Iris pigment epithelial cell (primary cell): Measurements from ENCODE around the gene PCDH15.
A peak's percentile ranks its signal among the peaks of the same experiment; 100 is the strongest.
"Not testable (repeated sequence)": the region's sequence is repeated elsewhere in the genome, so short reads cannot be mapped to it uniquely, and the experiment has no call there.

Source experiments
- DNase-seq: peaks from one replicate; pipeline ENCODE4 v3.0.0-alpha.2; 2011; ENCODE audit warnings: low read depth

PCDH15 gene

DNA sequence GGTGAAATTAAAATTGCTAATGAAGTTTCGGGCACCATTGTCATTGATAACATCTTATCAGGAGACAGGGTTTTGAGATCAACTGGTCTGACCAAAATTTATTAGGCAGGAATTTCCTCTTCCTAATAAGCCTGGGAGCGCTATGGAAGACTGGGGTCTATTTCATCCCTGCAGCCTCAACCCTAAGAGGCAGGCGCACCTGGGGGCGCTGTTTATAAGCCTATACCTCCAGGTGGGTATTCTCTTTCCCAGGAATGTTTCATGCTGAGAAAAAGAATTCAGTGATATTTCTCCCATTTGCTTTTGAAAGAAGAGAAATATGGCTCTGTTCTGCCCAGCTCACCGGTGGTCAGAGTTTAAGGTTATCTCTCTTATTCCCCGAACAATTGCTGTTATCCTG lies 406.4 kb downstream of the PCDH15 start:
- DNase-seq: not testable (repeated sequence)

DNA sequence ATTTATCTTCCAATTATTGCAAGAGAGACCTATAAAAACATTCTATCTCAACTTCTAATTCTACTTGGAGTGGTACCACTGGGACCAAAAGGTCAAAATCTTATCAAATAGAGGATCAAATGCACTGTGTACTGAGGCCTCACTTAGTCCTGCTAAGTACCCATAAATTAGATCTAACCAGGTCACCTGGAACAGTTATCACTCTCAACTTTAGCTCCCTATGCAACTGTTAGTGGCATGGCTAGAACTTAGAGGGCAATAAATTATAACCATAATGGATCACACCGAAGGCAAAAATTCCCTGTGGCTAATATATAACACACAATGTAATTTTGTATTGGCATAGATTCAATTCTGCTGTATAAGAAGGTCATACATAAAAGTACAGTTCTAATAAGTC lies 428.9 kb downstream of the PCDH15 start:
- no peak for DNase-seq

DNA sequence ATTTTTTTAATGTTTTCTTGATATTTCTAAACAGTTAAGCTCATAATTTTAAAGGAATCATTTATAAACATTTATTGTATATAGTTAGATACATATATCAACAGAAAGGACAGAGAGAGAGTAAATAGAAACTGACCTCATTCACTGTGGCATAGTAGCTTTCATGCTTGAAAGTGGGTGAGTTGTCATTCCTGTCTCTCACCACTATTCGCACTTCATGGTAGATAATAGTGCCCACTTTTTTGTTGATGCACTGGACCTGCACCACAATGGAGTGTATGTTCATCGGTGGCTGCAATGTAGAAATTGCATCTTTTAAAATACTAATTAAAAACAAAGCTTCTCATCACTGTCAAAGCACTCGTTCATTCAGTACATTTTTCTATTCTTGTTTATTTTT lies 432.0 kb downstream of the PCDH15 start:
- DNase-seq: no peak

DNA sequence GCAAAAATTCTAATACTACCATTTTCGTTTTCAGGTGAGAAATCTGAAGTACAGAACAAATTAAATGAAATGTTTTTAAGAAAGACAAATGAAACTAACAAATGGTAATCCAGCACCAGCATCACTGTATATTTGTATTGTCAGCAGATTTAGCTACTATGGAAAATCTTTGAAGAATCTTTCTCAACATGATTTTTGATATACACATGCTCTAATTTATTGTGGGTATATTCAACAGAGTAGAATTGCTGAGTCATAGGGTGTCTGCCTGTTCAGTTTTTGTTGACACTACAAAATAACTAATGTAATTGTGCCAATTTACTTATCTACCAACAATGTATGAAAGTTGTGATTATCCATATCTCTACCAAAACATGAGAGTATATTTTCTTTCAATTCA lies 437.6 kb downstream of the PCDH15 start:
- DNase-seq: no peak

DNA sequence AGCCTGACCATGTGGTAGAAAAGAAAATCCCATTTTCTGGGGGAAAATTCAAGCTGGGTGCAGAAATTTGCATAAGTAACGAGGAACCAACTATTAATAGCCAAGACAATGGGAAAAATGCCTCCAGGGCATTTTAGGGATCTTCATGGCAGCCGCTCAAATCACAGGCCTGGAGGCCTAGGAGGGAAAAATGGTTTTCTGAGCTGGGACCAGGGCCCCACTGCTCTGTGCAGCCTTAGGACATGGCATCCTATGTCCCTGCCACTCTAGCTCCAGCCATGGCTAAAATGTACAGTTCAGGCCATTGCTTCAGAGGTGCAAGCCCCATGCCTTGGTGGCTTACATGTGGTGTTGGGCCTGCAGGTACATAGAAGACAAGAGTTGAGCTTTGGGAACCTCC lies 459.0 kb downstream of the PCDH15 start:
- DNase-seq: no peak

DNA sequence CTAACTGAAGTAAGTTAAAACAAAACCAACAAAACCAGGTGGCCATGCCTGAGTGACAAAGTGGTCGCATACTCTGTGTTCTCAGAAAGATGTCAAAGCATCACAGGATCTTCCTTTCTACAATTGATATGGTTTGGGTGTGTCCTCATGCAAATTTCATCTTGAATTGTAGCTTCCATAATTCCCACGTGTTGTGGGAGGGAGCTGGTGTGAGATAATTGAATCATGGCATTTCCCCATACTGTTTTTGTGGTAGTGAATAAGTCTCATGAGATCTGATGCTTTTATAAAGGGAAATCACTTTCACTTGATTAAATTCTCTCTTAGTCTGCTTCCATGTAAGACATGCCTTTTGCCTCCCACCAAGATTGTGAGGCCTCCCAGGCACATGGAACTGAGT lies 465.7 kb downstream of the PCDH15 start:
- no peak for DNase-seq

DNA sequence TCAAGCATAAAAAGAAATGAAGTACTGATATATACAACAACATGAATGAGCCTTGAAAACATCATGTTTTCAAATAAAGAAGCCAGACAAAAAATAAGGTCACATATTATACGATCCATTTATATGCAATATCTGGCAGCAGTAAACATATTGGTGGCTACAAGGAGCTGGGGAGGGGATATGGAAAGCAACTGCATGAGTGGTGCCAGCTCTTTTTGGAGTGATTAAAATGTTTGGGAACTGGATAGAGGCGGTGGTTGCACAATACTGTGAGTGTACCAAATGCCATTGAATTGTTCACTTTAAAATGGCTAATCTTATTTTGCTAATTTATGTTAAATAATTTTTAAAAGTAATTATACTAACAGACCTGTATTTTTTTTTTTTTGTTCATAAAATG lies 481.7 kb downstream of the PCDH15 start:
- no peak for DNase-seq

DNA sequence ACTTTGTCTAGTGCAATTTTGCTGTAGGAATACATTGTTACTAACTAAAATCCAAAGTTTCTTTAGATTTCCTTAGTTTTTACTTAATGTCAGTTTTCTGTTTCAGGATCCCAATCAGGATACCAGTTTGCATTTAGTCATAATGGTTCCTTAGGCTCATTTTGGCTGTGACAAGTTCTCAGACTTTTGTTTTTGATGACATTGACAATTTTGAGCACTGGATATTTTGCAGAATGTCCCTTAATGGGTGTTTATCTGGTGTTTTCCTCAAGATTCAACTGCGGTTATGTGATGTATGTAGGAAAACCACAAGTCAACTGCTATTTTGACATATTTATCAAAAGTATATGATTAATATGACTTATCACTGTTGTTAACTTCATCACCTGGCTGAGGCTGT lies 482.6 kb downstream of the PCDH15 start:
- no peak for DNase-seq

DNA sequence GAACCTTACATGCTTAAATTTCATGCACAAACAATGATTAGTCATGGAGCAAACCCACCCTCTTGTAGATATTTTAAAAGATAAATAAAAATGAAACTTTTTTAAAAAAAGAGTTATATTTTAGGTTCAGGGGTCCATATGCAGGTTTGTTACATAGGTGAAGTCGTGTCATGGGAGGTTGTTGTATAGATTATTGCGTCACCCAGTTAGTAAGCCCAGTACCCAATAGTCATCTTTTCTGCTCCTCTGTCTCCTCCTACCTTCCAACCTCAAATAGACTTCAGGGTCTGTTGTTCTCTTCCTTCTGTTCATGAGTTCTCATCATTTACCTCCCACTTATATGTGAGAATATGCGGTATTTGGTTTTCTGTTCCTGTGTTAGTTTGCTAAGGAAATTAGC lies 486.6 kb downstream of the PCDH15 start:
- no peak for DNase-seq

DNA sequence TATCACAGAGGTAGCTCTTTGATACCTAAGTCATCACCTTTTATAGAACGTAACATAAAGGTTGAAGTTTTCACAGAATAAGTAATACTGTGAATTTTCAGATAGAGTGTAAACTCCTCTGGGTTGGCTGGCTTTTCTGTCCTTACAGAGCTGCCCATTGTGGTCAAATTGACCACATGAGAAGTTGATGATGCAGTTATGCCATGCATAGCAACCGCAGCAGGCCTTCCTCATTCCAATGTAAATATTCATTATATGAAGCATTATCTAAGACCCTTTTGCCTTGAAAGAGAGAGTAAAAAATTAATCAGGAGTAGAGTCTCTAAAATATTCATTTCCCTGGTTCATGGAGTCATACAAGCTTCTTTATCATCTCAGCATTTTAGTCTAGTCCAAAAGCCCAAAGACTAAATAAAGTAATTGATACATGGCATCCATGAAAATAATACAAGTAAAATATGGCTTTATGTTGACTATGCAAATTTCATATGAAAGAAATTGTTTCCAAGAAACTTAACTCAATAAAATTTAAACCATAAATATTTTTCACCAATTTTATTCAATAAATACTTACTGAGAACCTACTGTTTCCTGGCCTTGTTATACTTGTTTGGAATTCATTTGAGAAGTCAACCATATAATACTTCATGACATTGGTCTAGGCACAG lies 516.4 kb downstream of the PCDH15 start:
- DNase-seq: peak; percentile 6

DNA sequence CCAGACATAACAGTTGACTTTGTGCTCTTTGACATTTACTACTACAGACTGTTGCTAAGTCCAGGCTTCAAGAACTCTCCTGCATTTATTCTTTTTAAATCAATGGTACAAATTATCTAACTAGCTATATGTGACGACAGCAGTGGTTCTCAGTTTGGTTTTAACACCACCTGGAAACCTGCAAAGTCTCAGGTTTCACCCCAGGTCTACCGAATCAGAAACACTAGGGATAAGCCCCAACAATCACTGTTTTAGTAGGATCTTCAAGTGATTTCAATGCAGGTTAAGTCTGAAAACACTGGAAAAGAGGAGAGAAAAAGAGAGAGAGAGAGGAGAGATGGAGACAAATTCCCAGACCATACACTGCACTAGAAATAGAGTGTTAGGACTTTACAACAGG lies 519.0 kb downstream of the PCDH15 start:
- no peak for DNase-seq

DNA sequence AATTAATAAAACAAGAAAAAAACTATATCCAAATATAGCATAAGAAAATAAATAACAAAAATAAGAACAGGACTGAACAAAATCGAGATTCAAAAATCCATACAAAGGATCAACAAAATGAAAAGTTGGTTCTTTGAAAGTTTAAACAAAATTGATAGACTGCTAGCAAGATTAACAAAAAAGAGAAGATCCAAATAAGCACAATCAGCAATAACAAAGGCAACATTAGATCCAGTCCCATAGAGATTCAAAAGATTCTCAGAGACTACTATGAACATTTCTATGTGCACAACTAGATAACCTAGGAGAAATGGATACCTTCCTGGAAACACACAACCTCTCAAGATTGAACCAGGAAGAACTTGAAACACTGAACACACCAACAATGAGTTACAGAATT lies 534.6 kb downstream of the PCDH15 start:
- DNase-seq: no peak

DNA sequence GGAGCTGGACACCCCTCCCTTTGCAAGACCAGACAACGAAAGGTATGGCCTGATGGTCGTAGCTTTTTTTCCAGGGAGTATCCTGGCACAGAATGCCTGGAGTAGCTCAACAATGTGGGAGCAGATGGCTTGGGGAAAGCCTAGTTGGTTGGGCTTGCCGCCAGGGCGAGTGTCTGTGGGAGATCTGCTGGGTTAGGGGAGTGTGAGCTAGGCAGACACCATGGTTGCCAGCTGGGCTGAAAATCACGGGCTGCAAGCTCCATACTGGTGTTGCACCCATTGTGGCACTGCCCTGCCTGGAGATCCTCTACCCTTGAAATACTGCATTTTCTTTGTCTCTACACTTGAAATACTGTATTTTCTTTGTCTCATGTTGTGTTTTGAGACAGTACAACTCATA lies 538.3 kb downstream of the PCDH15 start:
- DNase-seq: no peak

DNA sequence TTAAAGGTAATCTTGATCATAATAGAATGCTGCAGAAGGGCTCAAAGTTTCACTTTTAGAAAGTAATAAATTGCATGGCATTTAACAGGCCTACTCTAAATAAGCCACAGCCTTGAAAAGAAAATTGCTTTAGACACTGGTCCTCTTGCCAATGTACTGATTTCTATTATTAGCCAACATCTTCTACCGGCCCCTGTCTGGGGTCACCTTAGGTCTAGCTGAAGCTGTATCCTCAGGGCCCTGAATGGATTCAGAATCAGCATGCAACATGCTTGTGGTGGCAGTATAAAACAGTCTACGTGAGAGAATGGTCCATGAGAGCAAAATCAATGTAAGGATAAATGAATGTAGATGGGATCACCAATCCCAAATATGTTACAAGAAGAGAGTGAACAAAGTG lies 541.9 kb downstream of the PCDH15 start:
- DNase-seq: no peak

DNA sequence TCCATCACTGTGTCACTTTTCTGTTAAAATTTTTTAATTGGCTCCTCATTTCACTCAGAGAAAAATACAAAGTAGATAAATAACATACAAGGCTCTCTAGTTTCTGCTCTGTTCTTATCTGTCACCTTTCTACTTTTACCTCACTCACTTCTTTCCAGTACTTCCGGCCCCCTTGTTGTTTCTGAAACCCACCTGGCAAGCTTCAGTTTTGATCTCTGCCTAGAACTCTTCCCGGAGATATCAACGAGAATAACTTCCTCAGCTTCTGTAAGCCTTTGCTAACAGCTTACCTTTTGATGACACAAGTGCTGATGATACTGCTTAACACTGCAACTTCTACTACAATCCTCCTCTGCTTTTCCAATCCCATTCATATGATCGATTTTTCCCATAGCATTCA lies 566.2 kb downstream of the PCDH15 start:
- no peak for DNase-seq

DNA sequence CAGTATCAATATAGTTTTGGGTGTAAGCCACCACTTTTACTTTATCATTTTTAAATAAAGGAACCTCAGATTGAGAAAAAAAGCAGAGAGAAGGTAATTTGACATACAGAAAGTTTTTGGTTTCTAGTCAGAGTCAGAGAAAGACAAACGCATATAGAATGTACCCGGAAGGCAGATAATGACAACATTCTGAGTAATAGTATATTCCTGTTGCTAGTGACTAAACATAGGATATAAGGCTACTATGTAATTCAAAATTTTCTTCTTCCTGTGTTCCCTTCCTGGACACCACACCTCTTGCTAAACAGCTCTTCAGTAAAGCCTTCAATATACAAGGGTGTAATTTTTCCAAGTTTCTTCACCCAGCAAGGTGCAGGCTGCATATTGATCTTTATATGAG lies 597.6 kb downstream of the PCDH15 start:
- no peak for DNase-seq

DNA sequence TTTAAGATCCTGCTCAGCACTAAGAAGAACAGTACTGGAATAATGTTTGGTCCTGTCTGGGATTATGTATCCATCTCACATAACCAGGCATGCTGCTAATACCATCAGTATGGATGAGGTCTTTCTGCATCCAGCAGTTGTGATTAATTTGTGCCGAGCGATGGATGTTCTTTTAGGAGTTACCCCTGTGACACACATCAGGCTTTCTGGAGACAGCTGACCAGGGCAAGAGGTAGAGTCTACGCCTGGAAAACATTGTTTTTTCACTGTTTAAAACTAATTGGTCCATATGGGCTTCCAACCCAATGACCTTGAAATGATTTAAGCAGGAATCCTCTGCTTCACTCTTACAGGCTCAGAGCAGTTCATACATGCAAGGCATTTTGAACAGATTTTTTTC lies 603.0 kb downstream of the PCDH15 start:
- DNase-seq: no peak

DNA sequence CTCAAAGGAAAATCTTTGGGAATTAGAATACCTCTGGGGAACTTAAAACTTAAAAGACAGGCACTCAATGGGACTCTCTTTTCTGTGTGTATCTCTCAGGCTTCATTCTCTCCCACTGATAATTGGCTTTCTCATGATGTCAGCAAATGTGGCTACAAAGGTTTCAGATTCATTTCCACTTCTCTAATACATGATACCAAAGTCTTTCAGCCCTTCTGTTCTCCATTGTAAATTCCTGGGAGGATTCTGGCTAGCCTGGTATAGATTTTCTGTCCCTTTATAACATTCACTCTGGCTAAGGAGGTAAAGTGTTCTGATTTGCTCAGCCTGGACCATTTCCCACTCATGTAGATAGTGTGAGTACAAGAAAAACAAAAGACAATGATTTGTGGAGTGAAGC lies 606.2 kb downstream of the PCDH15 start:
- DNase-seq: no peak

DNA sequence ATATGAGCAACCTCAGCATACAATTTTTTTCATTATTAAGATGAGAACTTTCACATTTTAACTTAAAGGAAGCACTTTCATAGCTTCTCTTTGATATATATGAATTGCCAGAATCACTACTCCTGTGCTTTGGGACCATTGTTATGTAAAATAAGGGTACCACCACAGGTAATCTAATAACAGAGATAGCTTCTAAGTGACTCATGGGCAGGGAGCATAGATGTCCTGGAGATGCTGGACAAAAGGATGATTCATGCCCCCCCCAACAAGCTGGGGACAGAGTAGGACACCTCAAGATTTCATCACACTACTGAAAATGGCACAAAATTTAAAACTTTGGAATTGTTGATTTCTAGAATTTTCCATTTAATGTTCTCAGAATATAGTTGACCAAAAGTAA lies 641.1 kb downstream of the PCDH15 start:
- no peak for DNase-seq

DNA sequence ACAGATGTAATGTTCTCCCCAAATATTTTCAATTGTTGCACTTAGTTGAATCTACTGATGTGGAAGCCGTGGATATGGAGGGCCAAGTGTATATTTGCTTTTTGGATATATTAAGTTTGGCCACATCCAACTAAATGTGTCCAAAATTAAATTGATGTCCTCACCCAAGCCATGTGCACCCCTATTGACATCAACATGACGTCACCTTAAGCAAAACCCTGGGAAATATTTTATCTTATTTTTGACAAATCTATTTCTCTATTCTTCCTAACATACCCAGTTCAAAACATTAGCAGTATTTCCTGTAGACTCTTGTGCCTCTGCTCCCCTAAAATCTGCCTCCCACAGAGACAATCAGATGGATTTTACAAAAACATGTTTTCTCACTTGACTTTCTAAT lies 652.5 kb downstream of the PCDH15 start:
- no peak for DNase-seq

DNA sequence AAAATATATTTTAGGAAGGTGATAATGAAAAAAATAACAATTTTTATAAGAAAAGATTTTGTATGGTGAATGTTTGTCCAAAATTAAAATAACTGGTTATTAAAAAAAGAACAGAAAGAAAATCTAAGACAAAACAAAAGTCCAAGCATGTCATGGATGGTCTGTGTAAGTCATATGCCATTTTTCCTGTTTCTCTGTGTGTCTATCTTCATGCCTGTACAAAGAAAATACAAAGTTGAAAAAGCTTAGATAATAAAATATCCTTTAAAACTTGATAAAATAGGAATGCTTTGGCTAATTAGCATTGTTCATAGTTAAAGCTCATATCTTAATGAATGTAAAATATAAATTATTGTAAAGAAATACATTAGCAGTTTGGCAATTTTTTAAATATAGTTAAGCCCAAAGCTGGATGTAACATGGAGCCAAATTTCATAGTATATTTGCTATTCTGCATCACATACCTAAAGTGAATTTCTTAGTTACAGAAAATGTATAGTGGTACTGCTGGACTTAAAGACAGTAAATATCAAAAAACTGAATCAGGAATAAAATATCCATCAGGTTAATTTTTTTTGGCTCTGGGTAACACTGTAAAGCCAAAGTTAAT lies 661.1 kb downstream of the PCDH15 start:
- DNase-seq: no peak

DNA sequence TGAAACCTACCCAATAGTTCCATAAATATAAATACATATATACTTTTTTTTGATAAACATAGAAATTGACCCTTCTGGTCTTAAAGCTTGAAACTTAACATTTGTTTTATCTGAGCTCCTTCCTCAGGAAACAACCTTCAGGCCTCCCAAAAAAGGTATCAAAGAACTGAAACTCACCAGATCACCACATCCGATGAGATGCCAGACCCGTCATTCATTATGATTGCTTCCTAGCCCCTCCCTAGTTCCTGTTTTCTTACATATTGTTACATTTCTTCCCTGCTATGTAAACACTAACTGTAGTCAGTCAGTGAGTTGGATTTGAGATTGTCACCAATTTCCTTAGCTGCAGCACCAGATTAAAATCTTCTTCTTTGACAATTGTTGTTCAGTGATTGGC lies 663.6 kb downstream of the PCDH15 start:
- no peak for DNase-seq

DNA sequence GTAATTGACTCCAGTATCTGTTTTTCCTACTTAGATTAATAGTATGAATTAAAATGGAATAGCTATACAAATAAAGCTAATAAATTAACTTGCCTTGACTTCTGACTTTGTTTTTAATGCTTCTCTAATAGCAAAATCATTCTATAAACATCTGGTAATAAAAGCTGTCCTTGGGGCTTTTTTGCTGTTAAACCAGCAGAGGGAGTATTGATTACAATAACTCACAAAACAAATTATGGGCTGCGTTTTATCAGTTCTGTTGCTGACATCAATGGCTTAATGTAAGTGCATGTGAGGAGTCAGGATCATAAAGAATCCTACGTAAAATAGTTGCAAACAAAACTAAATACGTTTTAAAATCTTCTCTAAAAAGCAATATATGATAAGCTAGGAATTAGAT lies 667.8 kb downstream of the PCDH15 start:
- DNase-seq: no peak

DNA sequence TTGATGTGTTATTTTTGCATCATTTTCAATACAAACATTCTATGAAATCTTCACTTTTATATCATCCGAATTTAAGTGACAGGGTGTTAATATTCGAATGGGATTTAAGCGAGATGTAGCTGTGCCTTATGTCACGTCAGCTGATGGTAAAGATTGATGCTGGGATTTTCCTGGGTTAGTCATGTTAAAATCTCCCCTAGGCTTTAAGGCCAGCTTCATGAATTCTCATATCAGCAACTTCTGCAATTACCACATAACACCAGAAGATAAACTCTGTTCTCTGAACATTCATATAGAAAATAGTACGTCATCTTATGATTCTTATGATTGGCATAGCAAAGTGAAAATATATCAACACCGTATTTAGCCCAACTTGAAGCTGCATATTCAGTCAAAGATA lies 669.2 kb downstream of the PCDH15 start:
- no peak for DNase-seq
